PC-3 (cell line): ENCODE data around the gene TIMP3. TPM values are rescaled to one million over a fixed set of nuclear protein-coding genes. Genes with fewer than 3 reads are reported as not detected.

Experiments
- ATAC-seq: fragments of 200-7000 bp; cut with Tn5 transposase; 2 replicates; pipeline ENCODE4 v1.9.1; 2020; ENCODE audit warnings: mild to moderate bottlenecking, moderate library complexity
- BruUV-seq: library from RNA; stranded (reverse); fragments of 400-500 nt; replicated peaks from 2 replicates; lab custom pipeline; 2021; lab: Mats Ljungman, UMichigan
- CTCF ChIA-PET: fragments of 300-600 bp; sonication (Branson Sonifier 250); formaldehyde crosslinking; loops from one replicate; lab custom pipeline; 2022; ENCODE audit warnings: antibody characterized with exemption; lab: Charles Lee
- POLR2A ChIA-PET: fragments of 300-600 bp; sonication (Branson Sonifier 250); formaldehyde crosslinking; loops from one replicate; lab custom pipeline; 2022; ENCODE audit warnings: antibody characterized with exemption; ENCODE audit not compliant: unreplicated experiment; lab: Charles Lee
- DNase-seq: peaks from one replicate; pipeline ENCODE4 v3.0.0-alpha.2; 2015
- H2AFZ ChIP-seq: fragments of 300-600 bp; sonication (generic); 2 replicates; pipeline ENCODE4 v1.6.0; 2016; ENCODE audit warnings: antibody characterized with exemption, low read length
- H3F3A ChIP-seq: fragments of 300-600 bp; sonication (generic); one replicate; pipeline ENCODE4 v1.6.0; 2017; ENCODE audit warnings: antibody characterized with exemption, low read length, control low read depth, mild to moderate bottlenecking; ENCODE audit not compliant: unreplicated experiment
- H3K27ac ChIP-seq: fragments of 300-600 bp; sonication (generic); 2 replicates; pipeline ENCODE4 v1.5.1; 2016; ENCODE audit warnings: mild to moderate bottlenecking, low read length
- H3K27me3 ChIP-seq: fragments of 300-600 bp; sonication (generic); 2 replicates; pipeline ENCODE4 v1.6.1; 2016; ENCODE audit warnings: low read length, mixed read lengths
- H3K36me3 ChIP-seq: fragments of 300-600 bp; sonication (generic); 2 replicates; pipeline ENCODE4 v1.6.1; 2016; ENCODE audit warnings: low read depth, mixed run types, low read length, mixed read lengths
- H3K4me1 ChIP-seq: fragments of 300-600 bp; sonication (generic); 2 replicates; pipeline ENCODE4 v1.5.1; 2016; ENCODE audit warnings: low read length; ENCODE audit not compliant: insufficient read depth
- H3K4me2 ChIP-seq: fragments of 300-600 bp; sonication (generic); 2 replicates; pipeline ENCODE4 v1.6.0; 2016; ENCODE audit warnings: low read length
- H3K4me3 ChIP-seq: fragments of 300-600 bp; sonication (generic); 2 replicates; pipeline ENCODE4 v1.5.1; 2016; ENCODE audit warnings: mild to moderate bottlenecking, low read length, mixed read lengths
- H3K79me2 ChIP-seq: fragments of 300-600 bp; sonication (generic); 2 replicates; pipeline ENCODE4 v1.6.1; 2017; ENCODE audit warnings: low read length, mixed read lengths
- H3K9ac ChIP-seq: fragments of 300-600 bp; sonication (generic); 2 replicates; pipeline ENCODE4 v1.6.0; 2016; ENCODE audit warnings: mild to moderate bottlenecking, low read length
- H3K9me2 ChIP-seq: fragments of 300-600 bp; sonication (generic); replicated peaks from 2 replicates; pipeline ENCODE4 v1.6.1; 2016; ENCODE audit warnings: mixed run types, low read length, mixed read lengths
- H3K9me3 ChIP-seq: fragments of 300-600 bp; sonication (generic); 2 replicates; pipeline ENCODE4 v1.6.1; 2016; ENCODE audit warnings: low read length, mixed read lengths
- H4K20me1 ChIP-seq: fragments of 300-600 bp; sonication (generic); 2 replicates; pipeline ENCODE4 v1.6.1; 2016; ENCODE audit warnings: low read length, mixed read lengths
- EZH2 ChIP-seq: fragments of 300-600 bp; sonication (generic); IDR thresholded peaks from one replicate; pipeline ENCODE4 v1.6.1; 2017; ENCODE audit warnings: antibody characterized with exemption, mild to moderate bottlenecking, low read length; ENCODE audit not compliant: unreplicated experiment
- EZH2phosphoT487 ChIP-seq: fragments of 300-600 bp; sonication (generic); IDR thresholded peaks from 2 replicates; pipeline ENCODE4 v1.6.1; 2018; ENCODE audit warnings: mild to moderate bottlenecking, antibody characterized with exemption, low read length, borderline replicate concordance
- intact Hi-C: fragments of 100-400 bp; cut with micrococcal nuclease; formaldehyde crosslinking; loops from 2 replicates; pipeline ENCODE4 v1.9.0; 2023
- total RNA-seq: library from RNA; depleted of rRNA; stranded (reverse); fragments of >200 nt; gene quantifications from 2 replicates; pipeline ENCODE4 v1.2.3, GENCODE V29; 2014
- TF ChIP-seq, protein P1 (sequence below): fragments of 300-600 bp; sonication (generic); conservative IDR thresholded peaks from 2 replicates; pipeline ENCODE4 v1.5.1; 2017; ENCODE audit warnings: antibody characterized with exemption, low read depth, mild to moderate bottlenecking, low read length

Gene TIMP3
- total RNA-seq, 1 experiment from 2014 or later, result not detected

DNA sequence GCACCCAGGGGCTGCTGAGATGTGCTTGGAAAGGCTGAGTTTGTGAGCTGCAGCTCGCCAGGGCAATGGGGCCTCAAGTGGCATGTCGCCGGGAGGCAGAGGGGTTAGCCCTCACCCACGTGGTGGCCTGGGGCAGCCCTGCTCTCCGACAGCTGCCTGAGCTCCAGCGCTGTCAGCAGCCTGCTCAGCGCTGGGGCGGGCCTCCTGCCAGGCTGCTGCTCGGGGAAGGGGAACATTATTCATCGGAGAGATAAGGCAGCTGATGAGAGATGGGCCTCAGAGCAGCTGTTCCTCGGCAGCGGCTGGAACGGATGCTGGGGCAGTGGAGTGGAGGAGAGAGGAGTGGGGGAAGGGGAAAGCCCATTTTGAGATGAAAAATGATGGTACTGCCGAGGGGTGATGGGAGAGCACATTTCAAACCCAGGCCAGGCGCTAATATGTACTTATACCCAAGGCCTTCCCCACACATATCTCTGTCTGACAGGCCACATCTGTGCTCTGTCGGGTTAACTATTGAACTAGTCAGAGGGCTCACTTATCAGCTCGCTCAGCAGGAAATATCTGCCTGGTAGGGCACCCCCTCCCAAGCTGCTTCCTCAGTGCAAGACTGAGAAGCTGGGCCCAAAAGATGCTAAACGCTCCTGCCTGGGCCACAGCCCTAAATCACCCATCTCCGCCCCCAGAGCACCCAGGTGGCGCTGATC lies 79.5 kb downstream of the TIMP3 start:
- H4K20me1 ChIP-seq, result no peaks in the 10 kb centered on the region
- H3K27ac ChIP-seq, result no peak overlapping the region
- no peak overlapping the region for H3K4me3 ChIP-seq
- no peak overlapping the region for H3K9ac ChIP-seq
- no peak overlapping the region for H2AFZ ChIP-seq
- ChIA-PET POLR2A (no interaction called here), CTCF (no interaction called here)
- no peaks in the 10 kb centered on the region for H3K9me2 ChIP-seq
- no TSS peak for BruUV-seq
- no peaks in the 10 kb centered on the region for H3K36me3 ChIP-seq
- H3K4me1 ChIP-seq, result no peaks in the 10 kb centered on the region
- no peak overlapping the region for H3K4me2 ChIP-seq
- H3F3A ChIP-seq, result no peaks in the 10 kb centered on the region
- no peaks in the 10 kb centered on the region for H3K79me2 ChIP-seq
- H3K27me3 ChIP-seq, result no peaks in the 10 kb centered on the region
- H3K9me3 ChIP-seq, result no peaks in the 10 kb centered on the region
- DNase-seq (no peak), ATAC-seq (no peak)
- intact Hi-C loops, result no loop called here
- TF ChIP-seq, protein P1, sequence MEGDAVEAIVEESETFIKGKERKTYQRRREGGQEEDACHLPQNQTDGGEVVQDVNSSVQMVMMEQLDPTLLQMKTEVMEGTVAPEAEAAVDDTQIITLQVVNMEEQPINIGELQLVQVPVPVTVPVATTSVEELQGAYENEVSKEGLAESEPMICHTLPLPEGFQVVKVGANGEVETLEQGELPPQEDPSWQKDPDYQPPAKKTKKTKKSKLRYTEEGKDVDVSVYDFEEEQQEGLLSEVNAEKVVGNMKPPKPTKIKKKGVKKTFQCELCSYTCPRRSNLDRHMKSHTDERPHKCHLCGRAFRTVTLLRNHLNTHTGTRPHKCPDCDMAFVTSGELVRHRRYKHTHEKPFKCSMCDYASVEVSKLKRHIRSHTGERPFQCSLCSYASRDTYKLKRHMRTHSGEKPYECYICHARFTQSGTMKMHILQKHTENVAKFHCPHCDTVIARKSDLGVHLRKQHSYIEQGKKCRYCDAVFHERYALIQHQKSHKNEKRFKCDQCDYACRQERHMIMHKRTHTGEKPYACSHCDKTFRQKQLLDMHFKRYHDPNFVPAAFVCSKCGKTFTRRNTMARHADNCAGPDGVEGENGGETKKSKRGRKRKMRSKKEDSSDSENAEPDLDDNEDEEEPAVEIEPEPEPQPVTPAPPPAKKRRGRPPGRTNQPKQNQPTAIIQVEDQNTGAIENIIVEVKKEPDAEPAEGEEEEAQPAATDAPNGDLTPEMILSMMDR, result no peak
- TF ChIP-seq EZH2, result no peak
- TF ChIP-seq EZH2phosphoT487, result no peak

GRCh38 chr22:32882360-32882755 lies 80.9 kb downstream of the TIMP3 start:
- Histone ChIP-seq H2AFZ (no peak overlapping the region), H3K9me2 (no peaks in the 10 kb centered on the region), H3K4me2 (no peak overlapping the region), H3K36me3 (no peaks in the 10 kb centered on the region), H3K9ac (no peak overlapping the region), H3K4me1 (no peaks in the 10 kb centered on the region), H3F3A (no peaks in the 10 kb centered on the region), H3K79me2 (no peaks in the 10 kb centered on the region), H3K27ac (no peak overlapping the region), H3K27me3 (no peaks in the 10 kb centered on the region), H3K9me3 (no peaks in the 10 kb centered on the region), H4K20me1 (no peaks in the 10 kb centered on the region), H3K4me3 (no peak overlapping the region)
- ATAC-seq, result no peak
- intact Hi-C loops, result no loop called here
- CTCF ChIA-PET, result no interaction called here
- no TSS peak for BruUV-seq
- POLR2A ChIA-PET, result no interaction called here
- no peak for TF ChIP-seq EZH2phosphoT487
- TF ChIP-seq EZH2, result no peak
- TF ChIP-seq, protein P1, result no peak
- no peak for DNase-seq

DNA sequence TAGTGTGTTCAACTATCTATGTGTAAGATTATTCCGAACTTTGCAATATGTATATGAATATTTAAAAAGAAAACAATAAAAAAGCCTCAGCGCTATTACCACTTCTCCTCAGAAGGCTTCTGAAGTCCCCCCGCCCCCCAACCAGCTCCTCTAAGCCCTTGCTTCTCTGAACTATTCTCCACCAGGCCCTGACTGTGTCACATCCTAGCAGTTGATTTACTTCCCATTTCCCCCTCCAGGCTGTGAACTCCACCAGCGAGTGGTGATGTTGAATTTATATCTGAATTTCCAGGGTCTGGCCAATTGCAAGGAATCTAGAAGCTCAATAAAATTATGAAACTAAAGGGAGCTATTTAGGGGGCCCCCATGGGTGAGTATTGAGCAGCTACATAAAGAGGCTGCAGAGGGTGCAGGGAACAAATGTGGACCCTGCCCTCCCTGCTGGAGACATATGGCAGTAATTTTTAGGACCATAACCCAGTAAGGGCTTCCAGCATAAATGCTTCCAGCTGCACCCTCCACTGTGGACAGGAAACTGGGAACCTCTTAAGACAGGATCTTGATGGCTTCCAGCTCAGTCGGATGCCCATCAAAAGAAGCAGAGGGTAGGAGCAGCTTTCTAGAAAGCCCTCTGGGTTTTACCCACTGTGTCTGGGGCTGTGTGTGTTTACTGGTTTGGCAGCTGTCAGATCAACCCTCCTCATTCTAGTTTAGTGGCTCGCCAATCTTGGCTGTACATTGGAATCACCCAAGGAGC lies 81.4 kb downstream of the TIMP3 start:
- Histone ChIP-seq H3K36me3 (no peaks in the 10 kb centered on the region), H2AFZ (no peak overlapping the region), H4K20me1 (no peaks in the 10 kb centered on the region), H3K9me2 (no peaks in the 10 kb centered on the region), H3K27me3 (no peaks in the 10 kb centered on the region), H3K4me2 (no peak overlapping the region), H3K27ac (no peak overlapping the region), H3F3A (no peaks in the 10 kb centered on the region), H3K9ac (no peak overlapping the region), H3K4me3 (no peak overlapping the region), H3K79me2 (no peaks in the 10 kb centered on the region), H3K4me1 (no peaks in the 10 kb centered on the region), H3K9me3 (no peaks in the 10 kb centered on the region)
- ChIA-PET CTCF (no interaction called here), POLR2A (no interaction called here)
- DNase-seq (no peak), ATAC-seq (no peak)
- no TSS peak for BruUV-seq
- intact Hi-C loops, result no loop called here
- TF ChIP-seq EZH2phosphoT487 (no peak), EZH2 (no peak)
- TF ChIP-seq, protein P1, result no peak
